Esophagus muscularis mucosa (tissue), 4 donors: ENCODE data around the gene PDE1C. TPM values are rescaled to one million over a fixed set of nuclear protein-coding genes. Genes with fewer than 3 reads are reported as not detected.

Source experiments
- DNase-seq: peaks from one replicate; pipeline ENCODE4 v3.0.0-alpha.2; 2017; ENCODE audit errors: extremely low spot score
- H3K27ac ChIP-seq, 4 donors: fragments of 200-600 bp; sonication (generic); replicated peaks in 1 of 4; 1 replicate in 3 of 4; 2 replicates in 1 of 4; pipeline ENCODE4 v1.5.1; 2016 to 2019; ENCODE audit warnings: mild to moderate bottlenecking in 1 of 4
- H3K27me3 ChIP-seq, 4 donors: fragments of 200-600 bp; sonication (generic); one replicate each; pipeline versions ENCODE4 v1.5.1 to v1.6.0; 2016 to 2019
- H3K36me3 ChIP-seq, 4 donors: fragments of 200-600 bp; sonication (generic); one replicate each; pipeline ENCODE4 v1.5.1; 2016 to 2019
- H3K4me1 ChIP-seq, 4 donors: fragments of 200-600 bp; sonication (generic); one replicate each; pipeline ENCODE4 v1.5.1; 2016 to 2019
- H3K4me3 ChIP-seq, 4 donors: fragments of 200-600 bp; sonication (generic); 1 replicate in 2 of 4; 2 replicates in 2 of 4; pipeline ENCODE4 v1.5.1; 2016 to 2019; ENCODE audit warnings: mild to moderate bottlenecking in 4 of 4, moderate library complexity in 1 of 4
- H3K9me3 ChIP-seq, 4 donors: fragments of 200-600 bp; sonication (generic); 1 replicate in 3 of 4; 2 replicates in 1 of 4; pipeline ENCODE4 v1.5.1; 2016 to 2019
- EP300 ChIP-seq: sonication (generic); formaldehyde crosslinking; IDR thresholded peaks from one replicate; pipeline ENCODE4 v1.6.1; 2017; ENCODE audit warnings: antibody characterized with exemption
- POLR2A ChIP-seq: fragments of 450-650 bp; IDR thresholded peaks from one replicate; pipeline ENCODE4 v1.6.1; 2017; ENCODE audit warnings: antibody characterized with exemption, moderate library complexity, mild to moderate bottlenecking, low read depth
- POLR2AphosphoS5 ChIP-seq, 2 donors: sonication (generic); formaldehyde crosslinking; IDR thresholded peaks; one replicate each; pipeline ENCODE4 v1.6.1; 2017; ENCODE audit warnings: antibody characterized with exemption in 2 of 2
- WGBS: methylation state at CpG from one replicate; pipeline ENCODE4 v1.1.5; 2018; 5-methylcytosine and 5-hydroxymethylcytosine counted together
- intact Hi-C: fragments of 100-400 bp; cut with DNase I; formaldehyde crosslinking; loops from one replicate; pipeline ENCODE4 v1.15.1; 2023
- total RNA-seq, 4 donors: library from RNA; depleted of rRNA; stranded (reverse); fragments of >200 nt; gene quantifications; one replicate each; pipeline versions ENCODE4 v1.1.0 to v1.2.1, GENCODE V29; 2016
- TF ChIP-seq, protein P1 (sequence below), 3 experiments: fragments of 200-600 bp in 2 of 3; fragments of 450-650 bp in 1 of 3; sonication (generic) in 2 of 3; IDR thresholded peaks; one replicate each; pipeline ENCODE4 v1.5.1; 2017 to 2019; ENCODE audit warnings: antibody characterized with exemption in 3 of 3, mild to moderate bottlenecking in 2 of 3, moderate library complexity in 1 of 3

Gene PDE1C
- total RNA-seq, 4 donors from 2014 or later = 13.3 to 25.5 (median 17.3) TPM

DNA sequence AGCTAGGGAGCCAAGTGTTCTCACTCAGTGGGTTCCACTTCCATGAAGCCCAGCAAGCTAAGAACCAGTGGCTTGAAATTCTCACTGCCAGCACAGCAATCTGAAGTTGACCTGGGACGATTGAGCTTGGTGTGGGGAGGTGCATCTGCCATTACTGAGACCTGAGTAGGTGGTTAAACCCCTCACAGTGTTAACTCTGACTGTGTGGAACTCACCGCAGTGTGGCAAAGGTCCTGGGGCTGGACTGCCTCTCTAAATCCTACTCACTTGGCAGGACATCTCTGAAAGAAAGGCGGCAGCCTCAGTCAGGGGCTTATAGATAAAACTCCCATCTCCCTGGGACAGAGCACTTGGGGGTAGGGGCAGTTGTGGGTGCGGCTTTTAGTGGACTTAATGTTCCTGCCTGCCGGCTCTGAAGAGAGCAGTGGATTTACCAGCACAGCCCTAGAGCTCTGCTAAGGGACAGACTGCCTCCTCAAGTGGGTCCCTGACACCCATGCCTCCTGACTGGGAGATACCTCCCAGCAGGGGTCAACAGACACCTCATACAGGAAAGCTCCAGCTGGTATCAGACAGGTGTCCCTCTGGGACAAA lies 143.1 kb downstream of the PDE1C start:
- DNase-seq = no peak
- TF ChIP-seq POLR2AphosphoS5 (IDR thresholded peaks at IDR 0.05) = no peak
- intact Hi-C loops = no loop called here
- H3K36me3 ChIP-seq = no peaks in the 10 kb centered on the region
- H3K4me3 ChIP-seq = no peak overlapping the region
- peaks cover 0 to 3% (median 1%) of the 10 kb centered on the region in 4 donors for H3K4me1 ChIP-seq
- no peaks in the 10 kb centered on the region for H3K9me3 ChIP-seq
- 74% methylated on average over 3 of the region's 5 CpGs for WGBS
- H3K27me3 ChIP-seq = no peaks in the 10 kb centered on the region
- no peak overlapping the region for H3K27ac ChIP-seq

DNA sequence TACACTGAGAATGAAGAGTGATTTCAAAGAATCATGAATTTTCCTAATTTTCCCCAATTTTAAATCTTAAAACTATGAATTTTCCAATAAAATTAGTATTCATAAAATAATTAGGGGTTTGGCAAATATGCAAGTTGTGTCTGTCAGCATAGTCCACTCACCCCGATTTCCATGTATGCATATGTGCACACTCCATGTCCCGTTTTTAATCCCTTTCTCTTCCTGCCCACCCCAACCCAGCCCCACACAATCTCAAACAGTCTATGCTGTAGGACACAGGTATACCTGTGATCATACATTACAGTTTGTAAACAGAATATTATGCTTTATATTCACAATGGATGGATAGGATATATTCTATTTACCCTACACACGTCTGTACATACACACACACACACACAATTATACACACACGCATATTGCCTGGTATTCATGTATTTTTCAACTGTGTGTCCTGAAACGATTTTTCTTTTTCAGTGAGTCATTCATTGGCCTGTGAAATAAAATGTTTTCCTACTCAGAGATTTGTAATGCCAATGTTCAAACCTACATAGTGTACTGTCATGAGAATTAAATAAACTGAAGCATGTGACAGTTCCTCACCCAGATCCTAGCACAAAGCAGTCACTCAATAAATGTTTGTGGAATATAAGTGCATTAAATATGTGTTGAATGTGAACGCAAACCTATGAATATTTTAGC lies 144.3 kb downstream of the PDE1C start:
- WGBS = 87% methylated on average over 6 of the region's 6 CpGs
- Histone ChIP-seq H3K27me3 (no peaks in the 10 kb centered on the region), H3K36me3 (no peaks in the 10 kb centered on the region), H3K9me3 (no peaks in the 10 kb centered on the region), H3K27ac (no peak overlapping the region), H3K4me3 (no peak overlapping the region), H3K4me1 (peaks cover 0 to 6% (median 1%) of the 10 kb centered on the region in 4 donors)
- no peak for DNase-seq
- TF ChIP-seq POLR2A (no peak), POLR2AphosphoS5 (IDR thresholded peaks at IDR 0.05) (no peak), EP300 (no peak)
- TF ChIP-seq, protein P1, sequence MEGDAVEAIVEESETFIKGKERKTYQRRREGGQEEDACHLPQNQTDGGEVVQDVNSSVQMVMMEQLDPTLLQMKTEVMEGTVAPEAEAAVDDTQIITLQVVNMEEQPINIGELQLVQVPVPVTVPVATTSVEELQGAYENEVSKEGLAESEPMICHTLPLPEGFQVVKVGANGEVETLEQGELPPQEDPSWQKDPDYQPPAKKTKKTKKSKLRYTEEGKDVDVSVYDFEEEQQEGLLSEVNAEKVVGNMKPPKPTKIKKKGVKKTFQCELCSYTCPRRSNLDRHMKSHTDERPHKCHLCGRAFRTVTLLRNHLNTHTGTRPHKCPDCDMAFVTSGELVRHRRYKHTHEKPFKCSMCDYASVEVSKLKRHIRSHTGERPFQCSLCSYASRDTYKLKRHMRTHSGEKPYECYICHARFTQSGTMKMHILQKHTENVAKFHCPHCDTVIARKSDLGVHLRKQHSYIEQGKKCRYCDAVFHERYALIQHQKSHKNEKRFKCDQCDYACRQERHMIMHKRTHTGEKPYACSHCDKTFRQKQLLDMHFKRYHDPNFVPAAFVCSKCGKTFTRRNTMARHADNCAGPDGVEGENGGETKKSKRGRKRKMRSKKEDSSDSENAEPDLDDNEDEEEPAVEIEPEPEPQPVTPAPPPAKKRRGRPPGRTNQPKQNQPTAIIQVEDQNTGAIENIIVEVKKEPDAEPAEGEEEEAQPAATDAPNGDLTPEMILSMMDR (IDR thresholded peaks at IDR 0.05) = no peak
- intact Hi-C loops = no loop called here

DNA sequence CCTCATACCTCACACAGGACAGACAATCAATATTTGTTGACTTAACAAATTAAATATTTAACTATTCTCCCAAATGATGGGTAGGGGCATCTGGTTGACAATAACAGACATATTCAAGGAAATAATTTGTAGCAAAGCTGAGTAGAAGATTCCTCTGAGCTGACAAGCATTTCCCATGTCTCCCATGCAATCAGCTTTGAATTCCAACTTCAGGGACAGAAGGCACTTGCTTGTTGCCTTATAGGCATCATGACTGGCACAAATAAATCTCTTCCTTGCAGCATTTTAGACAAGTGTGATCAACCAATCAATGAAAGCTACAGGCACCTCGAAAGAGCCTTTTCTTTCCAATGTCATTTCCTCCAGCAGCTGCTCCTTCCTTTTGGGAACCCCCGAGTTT lies 146.0 kb downstream of the PDE1C start:
- Histone ChIP-seq H3K27me3 (no peaks in the 10 kb centered on the region), H3K4me3 (no peak overlapping the region), H3K4me1 (peaks cover 6 to 11% (median 8%) of the 10 kb centered on the region in 4 donors), H3K9me3 (no peaks in the 10 kb centered on the region), H3K27ac (no peak overlapping the region), H3K36me3 (no peaks in the 10 kb centered on the region)
- intact Hi-C loops = no loop called here
- no peak for DNase-seq
- 78% methylated on average over 2 of the region's 2 CpGs for WGBS
- TF ChIP-seq POLR2A (no peak), POLR2AphosphoS5 (IDR thresholded peaks at IDR 0.05) (no peak), EP300 (no peak)
- TF ChIP-seq, protein P1 (IDR thresholded peaks at IDR 0.05) = no peak

DNA sequence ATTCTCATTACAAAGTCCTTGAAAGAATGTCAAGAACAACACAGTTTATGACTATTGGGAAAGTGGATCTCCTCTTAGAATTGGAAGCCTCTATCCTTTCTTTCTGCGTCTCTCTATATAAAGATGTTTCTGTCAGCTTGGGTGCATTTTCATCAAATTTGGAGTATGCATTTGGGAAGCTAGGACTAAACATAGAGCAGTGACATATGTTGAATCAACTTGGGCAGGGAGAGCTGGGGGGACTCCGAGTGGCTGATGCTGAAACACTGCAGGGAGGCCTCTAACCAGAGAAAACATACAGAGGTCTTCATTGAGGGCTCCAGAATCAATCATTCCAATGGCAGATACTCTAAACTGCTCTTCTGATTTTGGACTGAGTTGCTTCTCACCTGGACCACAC lies 147.4 kb downstream of the PDE1C start:
- intact Hi-C loops = no loop called here
- DNase-seq = no peak

DNA sequence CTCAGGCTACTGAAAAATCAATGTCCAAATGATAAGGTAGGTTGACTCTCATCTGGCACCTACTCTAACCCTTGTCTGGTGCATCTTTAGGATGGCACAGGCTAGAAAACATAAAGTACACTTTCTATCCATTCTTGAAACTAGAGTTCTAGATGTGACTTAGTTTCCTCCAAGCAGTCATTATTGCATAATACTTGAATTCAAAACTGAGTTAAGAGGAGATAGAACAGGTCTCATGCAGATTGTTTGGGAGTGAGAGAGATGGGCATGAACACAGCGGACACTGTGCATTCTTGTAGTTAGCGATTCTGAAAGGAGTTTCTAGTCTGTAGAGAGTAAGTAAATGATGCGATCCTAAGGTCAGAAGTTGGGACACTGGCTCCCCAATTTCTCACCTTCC lies 149.2 kb downstream of the PDE1C start:
- Histone ChIP-seq H3K36me3 (no peaks in the 10 kb centered on the region), H3K4me1 (peaks cover 5 to 15% (median 9%) of the 10 kb centered on the region in 4 donors), H3K27me3 (no peaks in the 10 kb centered on the region), H3K9me3 (no peaks in the 10 kb centered on the region), H3K27ac (no peak overlapping the region), H3K4me3 (no peak overlapping the region)
- DNase-seq = no peak
- 94% methylated on average over 3 of the region's 3 CpGs for WGBS
- intact Hi-C loops = no loop called here
- TF ChIP-seq POLR2A (no peak), POLR2AphosphoS5 (IDR thresholded peaks at IDR 0.05) (no peak)

More for the DNA sequence above, 147.4 kb downstream of the PDE1C start:
- WGBS = 94% methylated on average over 2 of the region's 2 CpGs
- H3K36me3 ChIP-seq = no peaks in the 10 kb centered on the region
- H3K27me3 ChIP-seq = no peaks in the 10 kb centered on the region
- no peaks in the 10 kb centered on the region for H3K9me3 ChIP-seq
- H3K4me1 ChIP-seq = peaks cover 6 to 15% (median 10%) of the 10 kb centered on the region in 4 donors
- no peak overlapping the region for H3K27ac ChIP-seq
- no peak for TF ChIP-seq EP300
- TF ChIP-seq POLR2A = no peak
- no peak for TF ChIP-seq POLR2AphosphoS5 (IDR thresholded peaks at IDR 0.05)
- TF ChIP-seq, protein P1 (IDR thresholded peaks at IDR 0.05) = no peak
- H3K4me3 ChIP-seq = no peak overlapping the region
